MG63 (cell line): ENCODE results near the gene EXT2. TPM values are rescaled to one million over a fixed set of nuclear protein-coding genes. Genes with fewer than 3 reads are reported as not detected.

Experiments used
- DNase-seq: peaks from one replicate; pipeline ENCODE4 v3.0.0-alpha.2; 2020
- H3K27me3 ChIP-seq: fragments of 250-450 bp; sonication (Bioruptor Pico); 2 replicates; pipeline ENCODE4 v1.5.1; 2020; ENCODE audit warnings: mild to moderate bottlenecking, moderate library complexity
- H3K36me3 ChIP-seq: fragments of 250-450 bp; sonication (Bioruptor Pico); 2 replicates; pipeline ENCODE4 v1.5.1; 2020; ENCODE audit warnings: mild to moderate bottlenecking, moderate library complexity
- H3K4me3 ChIP-seq: fragments of 250-450 bp; sonication (Bioruptor Pico); 2 replicates; pipeline ENCODE4 v1.5.1; 2020; ENCODE audit warnings: mild to moderate bottlenecking, moderate library complexity
- H3K9me3 ChIP-seq: fragments of 250-450 bp; sonication (Bioruptor Pico); 2 replicates; pipeline ENCODE4 v1.5.1; 2020; ENCODE audit warnings: mild to moderate bottlenecking, moderate library complexity
- total RNA-seq: library from RNA; depleted of rRNA; stranded (reverse); fragments of >200 nt; shearing (Covaris generic); gene quantifications from 2 replicates; pipeline ENCODE4 v1.2.3, GENCODE V29; 2014; ENCODE audit warnings: low replicate concordance

Gene EXT2
- total RNA-seq, 1 experiment from 2014 or later, result 179 TPM

- Histone ChIP-seq H3K27me3 (no peaks in the 10 kb centered on the region), H3K4me3 (no peak overlapping the region), H3K9me3 (no peaks in the 10 kb centered on the region; the same call in 1 of the 2 replicates), H3K36me3 (no peaks in the 10 kb centered on the region)
- DNase-seq, result no peak
Measured at GRCh38 chr11:44079376-44079775, 16.1 kb upstream of the EXT2 start.

DNA sequence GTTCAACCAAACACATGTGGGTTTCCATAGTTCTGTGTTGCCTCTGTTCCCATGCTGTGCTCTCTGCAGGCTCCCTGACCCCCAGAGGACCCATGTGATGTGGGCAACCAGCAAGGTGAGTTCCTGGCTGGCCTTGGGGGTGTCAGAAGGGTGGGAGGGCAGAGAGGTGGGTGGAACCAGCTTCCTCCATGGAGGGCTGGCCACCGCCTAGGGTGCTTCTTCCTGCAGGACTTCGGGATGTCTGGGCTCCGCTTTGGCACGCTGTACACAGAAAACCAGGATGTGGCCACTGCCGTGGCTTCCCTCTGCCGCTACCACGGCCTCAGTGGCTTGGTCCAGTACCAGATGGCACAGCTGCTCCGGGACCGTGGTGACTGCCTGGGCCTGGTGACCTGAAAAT, 14.5 kb upstream of the EXT2 start:
- Histone ChIP-seq H3K36me3 (no peaks in the 10 kb centered on the region), H3K9me3 (peaks cover 4% of the 10 kb centered on the region), H3K4me3 (no peak overlapping the region), H3K27me3 (no peaks in the 10 kb centered on the region)
- DNase-seq, result no peak

- H3K27me3 ChIP-seq, result no peaks in the 10 kb centered on the region
- no peak for DNase-seq
- H3K36me3 ChIP-seq, result no peaks in the 10 kb centered on the region
- no peak overlapping the region for H3K4me3 ChIP-seq
- H3K9me3 ChIP-seq, result peaks cover 4% of the 10 kb centered on the region
Measured at GRCh38 chr11:44082645-44083044, 12.8 kb upstream of the EXT2 start.

- H3K27me3 ChIP-seq, result no peaks in the 10 kb centered on the region
- H3K4me3 ChIP-seq, result no peak overlapping the region
- no peaks in the 10 kb centered on the region for H3K36me3 ChIP-seq
- peaks cover 4% of the 10 kb centered on the region for H3K9me3 ChIP-seq
- no peak for DNase-seq
Measured at GRCh38 chr11:44083433-44083832, 12.0 kb upstream of the EXT2 start.

GRCh38 chr11:44083906-44084305, 11.6 kb upstream of the EXT2 start:
- Histone ChIP-seq H3K36me3 (no peaks in the 10 kb centered on the region), H3K27me3 (no peaks in the 10 kb centered on the region), H3K4me3 (no peak overlapping the region), H3K9me3 (peaks cover 4% of the 10 kb centered on the region)
- DNase-seq, result no peak

- no peak for DNase-seq
- Histone ChIP-seq H3K27me3 (no peaks in the 10 kb centered on the region), H3K9me3 (peaks cover 4% of the 10 kb centered on the region), H3K36me3 (no peaks in the 10 kb centered on the region), H3K4me3 (no peak overlapping the region)
Measured at GRCh38 chr11:44085330-44085729, 10.1 kb upstream of the EXT2 start.

DNA sequence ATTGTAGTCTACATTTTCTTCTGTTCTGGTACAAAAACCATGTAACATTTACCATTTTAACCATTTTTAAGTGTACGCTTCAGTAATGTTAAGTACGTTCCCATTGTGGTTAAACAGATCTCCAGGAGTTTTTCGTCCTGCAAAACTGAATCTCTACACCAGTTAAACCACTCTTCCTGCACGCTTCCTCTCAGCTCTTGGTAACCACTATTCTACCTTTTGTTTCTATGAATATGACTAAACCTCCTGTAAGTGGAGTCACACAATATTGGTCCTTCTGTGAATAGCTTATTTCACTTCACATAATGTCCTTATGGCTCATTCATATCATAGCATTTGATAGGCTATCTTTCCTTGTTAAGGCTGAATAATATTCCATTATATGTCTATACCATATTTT, 7.1 kb upstream of the EXT2 start:
- Histone ChIP-seq H3K9me3 (peaks cover 4% of the 10 kb centered on the region; the same call in 1 of the 2 replicates), H3K27me3 (no peaks in the 10 kb centered on the region), H3K36me3 (no peaks in the 10 kb centered on the region), H3K4me3 (no peak overlapping the region)
- no peak for DNase-seq

DNA sequence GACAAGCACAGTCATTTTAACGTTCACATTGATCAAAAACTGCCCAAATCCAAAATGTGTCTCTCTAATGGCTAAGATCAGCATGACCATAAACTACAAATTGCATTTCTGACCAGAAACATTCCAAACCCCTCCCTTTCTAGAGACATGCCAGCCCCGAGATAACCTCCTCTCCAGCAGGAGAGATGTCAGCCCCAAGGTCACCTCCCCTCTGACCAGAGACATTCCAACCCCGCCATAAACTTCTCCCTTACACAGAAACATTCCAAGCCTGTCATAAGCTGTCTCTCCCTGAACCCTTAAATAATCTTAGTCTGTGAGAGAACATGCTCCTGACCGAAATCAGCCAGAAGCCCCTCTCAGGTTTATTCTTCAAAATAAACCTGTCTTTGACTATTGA, 6.6 kb upstream of the EXT2 start:
- no peaks in the 10 kb centered on the region for H3K36me3 ChIP-seq
- DNase-seq, result no peak
- no peaks in the 10 kb centered on the region for H3K27me3 ChIP-seq
- H3K4me3 ChIP-seq, result no peak overlapping the region
- H3K9me3 ChIP-seq, result peaks cover 4% of the 10 kb centered on the region; the same call in 1 of the 2 replicates

DNA sequence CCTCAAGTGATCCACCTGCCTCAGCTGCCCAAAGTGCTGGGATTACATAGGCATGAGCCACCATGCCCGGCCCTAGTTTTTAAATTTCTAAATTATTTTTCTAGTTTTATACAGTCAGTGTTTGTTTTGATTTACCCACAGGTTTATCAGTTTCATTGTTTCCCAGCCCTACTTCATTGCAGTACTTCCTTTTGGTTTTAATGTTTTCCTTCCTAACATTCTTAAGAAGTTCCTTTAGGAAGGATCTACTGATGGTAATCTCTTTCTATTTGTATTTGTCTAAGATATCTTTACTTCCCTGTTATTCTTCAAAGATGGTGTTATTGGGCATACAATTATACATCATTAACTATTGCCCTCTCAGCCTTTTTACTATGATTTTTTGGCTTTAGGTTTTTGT, 4.9 kb upstream of the EXT2 start:
- no peaks in the 10 kb centered on the region for H3K36me3 ChIP-seq
- H3K27me3 ChIP-seq, result no peaks in the 10 kb centered on the region
- peaks cover 1% of the 10 kb centered on the region; the same call in 1 of the 2 replicates for H3K9me3 ChIP-seq
- H3K4me3 ChIP-seq, result no peak overlapping the region
- DNase-seq, result no peak

GRCh38 chr11:44094260-44094868, 1.1 kb upstream of the EXT2 start:
- Histone ChIP-seq H3K36me3 (no peaks in the 10 kb centered on the region; the same call in 1 of the 2 replicates), H3K4me3 (no peak overlapping the region), H3K27me3 (no peaks in the 10 kb centered on the region), H3K9me3 (no peaks in the 10 kb centered on the region)
- DNase-seq, result peak; percentile 65

- Histone ChIP-seq H3K36me3 (peaks cover 2% of the 10 kb centered on the region; the same call in 1 of the 2 replicates), H3K27me3 (no peaks in the 10 kb centered on the region), H3K9me3 (no peaks in the 10 kb centered on the region), H3K4me3 (peak overlapping the region; percentile 82)
- peak; percentile 10 for DNase-seq
Measured at GRCh38 chr11:44096360-44097185, 1.1 kb downstream of the EXT2 start.

GRCh38 chr11:44097821-44098220, 2.3 kb downstream of the EXT2 start:
- Histone ChIP-seq H3K36me3 (peaks cover 2% of the 10 kb centered on the region; the same call in 1 of the 2 replicates), H3K4me3 (no peak overlapping the region), H3K27me3 (no peaks in the 10 kb centered on the region), H3K9me3 (no peaks in the 10 kb centered on the region)
- no peak for DNase-seq

DNA sequence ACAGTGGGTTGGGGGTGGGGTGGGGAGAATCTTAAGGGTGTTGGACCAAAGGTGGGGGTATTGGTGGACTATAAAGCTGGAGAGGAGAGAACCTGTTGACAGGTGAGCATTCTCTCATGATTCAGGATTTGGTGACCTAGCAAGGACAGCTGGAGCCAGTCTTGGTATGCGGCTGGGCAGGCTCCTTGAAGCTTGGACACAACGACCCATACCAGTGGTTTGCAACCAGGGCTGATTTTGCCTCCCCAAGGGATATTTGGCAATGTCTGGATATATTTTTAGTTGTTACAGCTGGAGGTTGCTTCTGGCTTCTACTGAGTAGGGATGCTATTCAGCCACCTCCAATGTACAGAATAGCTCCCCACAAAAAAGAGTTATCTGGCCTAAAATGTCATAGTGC, 5.6 kb downstream of the EXT2 start:
- Histone ChIP-seq H3K36me3 (peaks cover 11% of the 10 kb centered on the region), H3K9me3 (no peaks in the 10 kb centered on the region), H3K27me3 (no peaks in the 10 kb centered on the region), H3K4me3 (no peak overlapping the region)
- no peak for DNase-seq

DNA sequence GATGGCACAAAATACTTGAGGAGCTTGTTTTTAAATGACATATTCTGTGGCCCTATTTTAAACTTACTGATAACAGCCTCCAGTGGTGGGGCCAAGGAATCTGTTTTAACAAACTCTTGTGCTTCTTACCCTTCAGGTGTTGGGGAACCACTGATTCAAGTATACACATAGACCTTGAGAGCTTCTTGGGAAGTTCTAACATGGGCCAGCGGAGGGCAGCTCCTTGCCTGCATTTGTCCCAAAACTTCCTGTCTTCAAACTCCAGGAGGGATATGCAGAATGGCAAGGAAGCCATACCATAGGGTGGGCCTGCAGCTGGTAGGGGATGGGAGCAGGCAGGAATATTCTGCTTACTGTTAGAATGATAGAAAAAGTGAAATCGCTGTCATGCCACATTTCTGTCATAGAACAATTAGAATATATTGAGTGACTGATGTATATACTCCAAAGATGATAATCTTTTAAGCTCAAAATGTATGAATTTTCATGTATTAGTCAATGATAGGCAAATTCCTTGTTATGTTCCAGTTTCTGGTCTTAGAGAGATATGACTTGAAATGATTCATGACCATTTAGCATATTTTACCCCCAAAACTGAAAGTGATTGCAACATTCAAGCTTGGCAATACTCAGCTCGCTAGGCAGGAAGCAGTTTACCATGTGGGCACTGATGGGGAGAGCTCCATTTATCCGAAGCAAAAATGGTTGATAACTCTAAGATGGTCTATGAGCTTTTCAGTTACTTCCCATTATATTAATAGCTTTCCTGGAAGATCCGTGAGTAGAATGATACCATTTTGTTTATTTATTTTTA, 9.2 kb downstream of the EXT2 start:
- H3K27me3 ChIP-seq, result no peaks in the 10 kb centered on the region
- DNase-seq, result no peak
- peaks cover 21% of the 10 kb centered on the region for H3K36me3 ChIP-seq
- no peaks in the 10 kb centered on the region for H3K9me3 ChIP-seq
- H3K4me3 ChIP-seq, result no peak overlapping the region

GRCh38 chr11:44108260-44108659, 12.8 kb downstream of the EXT2 start:
- Histone ChIP-seq H3K9me3 (no peaks in the 10 kb centered on the region), H3K27me3 (no peaks in the 10 kb centered on the region), H3K36me3 (peaks cover 38% of the 10 kb centered on the region), H3K4me3 (no peak overlapping the region)
- DNase-seq, result no peak

- Histone ChIP-seq H3K4me3 (no peak overlapping the region), H3K27me3 (no peaks in the 10 kb centered on the region), H3K36me3 (peaks cover 43% of the 10 kb centered on the region), H3K9me3 (no peaks in the 10 kb centered on the region)
- DNase-seq, result peak; percentile 47
Measured at GRCh38 chr11:44110231-44110679, 14.8 kb downstream of the EXT2 start.
